Measurements from ENCODE around the gene UBN1.

DNA sequence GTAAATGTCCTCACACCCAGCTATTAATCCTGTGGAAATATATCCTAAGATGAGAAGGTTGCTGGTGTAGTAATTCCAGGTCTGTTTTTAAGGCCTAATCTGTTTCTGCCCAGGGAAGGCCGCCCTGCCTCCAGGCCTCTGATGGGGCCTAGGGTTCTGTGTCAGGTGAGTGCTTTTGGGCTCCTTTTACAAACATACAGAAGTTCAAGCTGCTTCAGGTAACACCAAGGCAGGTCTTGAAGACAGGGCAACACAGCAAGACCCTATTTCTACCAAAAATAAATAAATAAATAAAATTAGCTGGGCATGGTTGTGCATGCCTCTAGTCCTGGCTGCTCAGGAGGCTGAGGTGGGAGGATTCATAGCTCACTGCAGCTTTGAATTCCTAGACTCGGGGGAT lies 80.4 kb downstream of the UBN1 start:
- TF ChIP-seq, protein P1, sequence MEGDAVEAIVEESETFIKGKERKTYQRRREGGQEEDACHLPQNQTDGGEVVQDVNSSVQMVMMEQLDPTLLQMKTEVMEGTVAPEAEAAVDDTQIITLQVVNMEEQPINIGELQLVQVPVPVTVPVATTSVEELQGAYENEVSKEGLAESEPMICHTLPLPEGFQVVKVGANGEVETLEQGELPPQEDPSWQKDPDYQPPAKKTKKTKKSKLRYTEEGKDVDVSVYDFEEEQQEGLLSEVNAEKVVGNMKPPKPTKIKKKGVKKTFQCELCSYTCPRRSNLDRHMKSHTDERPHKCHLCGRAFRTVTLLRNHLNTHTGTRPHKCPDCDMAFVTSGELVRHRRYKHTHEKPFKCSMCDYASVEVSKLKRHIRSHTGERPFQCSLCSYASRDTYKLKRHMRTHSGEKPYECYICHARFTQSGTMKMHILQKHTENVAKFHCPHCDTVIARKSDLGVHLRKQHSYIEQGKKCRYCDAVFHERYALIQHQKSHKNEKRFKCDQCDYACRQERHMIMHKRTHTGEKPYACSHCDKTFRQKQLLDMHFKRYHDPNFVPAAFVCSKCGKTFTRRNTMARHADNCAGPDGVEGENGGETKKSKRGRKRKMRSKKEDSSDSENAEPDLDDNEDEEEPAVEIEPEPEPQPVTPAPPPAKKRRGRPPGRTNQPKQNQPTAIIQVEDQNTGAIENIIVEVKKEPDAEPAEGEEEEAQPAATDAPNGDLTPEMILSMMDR (IDR thresholded peaks at IDR 0.05), result no peak
- TF ChIP-seq POLR2A (IDR thresholded peaks at IDR 0.05; ENCODE audit: low read depth), result no peak

Measured in esophagus muscularis mucosa (tissue), 3 donors.